Measurements from ENCODE around the gene TNS3.

Gene TNS3

DNA sequence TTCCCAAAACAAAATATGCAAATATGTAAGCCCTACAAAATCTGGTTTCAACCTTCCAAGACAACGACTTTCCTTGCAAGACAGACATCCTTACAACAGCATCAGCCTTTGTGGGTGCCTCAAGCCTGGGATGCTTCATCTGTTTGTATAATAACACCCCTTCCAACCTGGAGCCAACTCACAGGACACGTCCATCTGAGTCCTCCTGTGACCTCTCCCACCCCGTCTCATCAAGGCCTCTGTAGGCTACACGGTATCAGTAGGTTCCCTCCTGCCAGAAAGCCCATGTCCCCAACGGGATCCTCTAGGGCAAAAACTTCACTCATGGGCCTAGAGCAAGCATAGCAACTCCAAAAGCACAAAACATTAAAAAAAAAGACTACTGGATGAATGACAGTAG, 173.2 kb downstream of the TNS3 start:
- Histone ChIP-seq H3K4me1 (ENCODE audit: control insufficient read depth, low read length) (no peaks in the 10 kb centered on the region), H3K27ac (ENCODE audit: low read depth, low read length) (no peak overlapping the region), H3K9me2 (replicated peaks; ENCODE audit: control insufficient read depth, low read length) (no peaks in the 10 kb centered on the region), H3K4me3 (ENCODE audit: low read length) (no peak overlapping the region), H3K79me2 (ENCODE audit: control insufficient read depth, low read length) (no peaks in the 10 kb centered on the region), H3F3A (ENCODE audit: control insufficient read depth, insufficient read depth) (no peaks in the 10 kb centered on the region), H3K27me3 (ENCODE audit: control insufficient read depth, low read length) (no peaks in the 10 kb centered on the region), H3K36me3 (ENCODE audit: control insufficient read depth, low read length) (no peaks in the 10 kb centered on the region), H3K9me3 (ENCODE audit: control insufficient read depth, insufficient read depth, low read length) (no peaks in the 10 kb centered on the region), H3K4me2 (ENCODE audit: low read length) (no peak overlapping the region), H4K20me1 (ENCODE audit: control insufficient read depth, insufficient read depth, low read depth, low read length) (no peaks in the 10 kb centered on the region)
- TF ChIP-seq, protein P1, sequence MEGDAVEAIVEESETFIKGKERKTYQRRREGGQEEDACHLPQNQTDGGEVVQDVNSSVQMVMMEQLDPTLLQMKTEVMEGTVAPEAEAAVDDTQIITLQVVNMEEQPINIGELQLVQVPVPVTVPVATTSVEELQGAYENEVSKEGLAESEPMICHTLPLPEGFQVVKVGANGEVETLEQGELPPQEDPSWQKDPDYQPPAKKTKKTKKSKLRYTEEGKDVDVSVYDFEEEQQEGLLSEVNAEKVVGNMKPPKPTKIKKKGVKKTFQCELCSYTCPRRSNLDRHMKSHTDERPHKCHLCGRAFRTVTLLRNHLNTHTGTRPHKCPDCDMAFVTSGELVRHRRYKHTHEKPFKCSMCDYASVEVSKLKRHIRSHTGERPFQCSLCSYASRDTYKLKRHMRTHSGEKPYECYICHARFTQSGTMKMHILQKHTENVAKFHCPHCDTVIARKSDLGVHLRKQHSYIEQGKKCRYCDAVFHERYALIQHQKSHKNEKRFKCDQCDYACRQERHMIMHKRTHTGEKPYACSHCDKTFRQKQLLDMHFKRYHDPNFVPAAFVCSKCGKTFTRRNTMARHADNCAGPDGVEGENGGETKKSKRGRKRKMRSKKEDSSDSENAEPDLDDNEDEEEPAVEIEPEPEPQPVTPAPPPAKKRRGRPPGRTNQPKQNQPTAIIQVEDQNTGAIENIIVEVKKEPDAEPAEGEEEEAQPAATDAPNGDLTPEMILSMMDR (IDR thresholded peaks at IDR 0.05; ENCODE audit: low read depth, low read length, poor library complexity, severe bottlenecking), result no peak
- no peak for TF ChIP-seq EZH2phosphoT487 (IDR thresholded peaks at IDR 0.05; ENCODE audit: borderline replicate concordance, low read length)

DNA sequence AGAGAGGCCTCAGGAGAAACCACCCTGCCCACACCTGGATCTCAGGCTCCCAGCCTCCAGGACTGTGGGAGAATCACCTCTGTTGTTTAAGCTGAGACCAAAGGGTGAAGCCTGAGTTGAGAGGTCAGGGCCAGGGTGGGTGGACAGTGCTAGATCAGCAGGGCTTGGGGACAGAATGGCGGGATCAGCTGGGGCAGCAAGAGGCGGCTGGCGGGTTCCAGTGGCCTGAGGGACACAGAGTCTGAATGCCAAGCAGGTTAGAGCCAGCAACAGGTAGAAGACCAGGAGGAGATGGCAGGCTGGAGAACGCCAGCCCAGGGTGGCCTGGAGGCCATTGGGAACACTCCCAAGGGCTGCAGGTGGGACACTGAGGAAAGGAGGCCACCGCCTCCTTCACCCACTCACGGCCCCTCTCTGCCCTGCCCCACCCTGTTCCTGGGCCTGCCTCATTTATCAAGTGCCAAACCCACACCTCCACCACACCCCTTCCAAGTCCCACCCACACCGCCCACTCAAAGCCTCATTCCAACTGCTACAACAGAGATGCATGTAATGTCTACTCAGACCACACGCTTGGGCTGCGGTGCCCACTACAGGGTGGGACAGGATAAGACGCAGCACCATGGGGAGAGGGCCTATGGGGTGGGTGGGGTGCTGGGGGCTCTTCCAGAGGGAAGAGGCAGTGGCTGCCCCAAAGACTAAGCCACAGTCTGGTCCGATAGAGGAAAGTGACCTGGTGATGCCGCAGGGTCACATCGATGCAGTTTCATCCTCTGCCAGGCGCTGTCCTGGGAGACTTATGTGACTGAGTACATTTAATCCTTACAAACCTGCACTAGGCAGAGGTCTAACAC, 173.9 kb downstream of the TNS3 start:
- no peaks in the 10 kb centered on the region for H3K27me3 ChIP-seq (ENCODE audit: control insufficient read depth, low read length)
- H3K4me3 ChIP-seq (ENCODE audit: low read length), result no peak overlapping the region
- no peaks in the 10 kb centered on the region for H3K9me2 ChIP-seq (replicated peaks; ENCODE audit: control insufficient read depth, low read length)
- H4K20me1 ChIP-seq (ENCODE audit: control insufficient read depth, insufficient read depth, low read depth, low read length), result no peaks in the 10 kb centered on the region
- no peaks in the 10 kb centered on the region for H3K4me1 ChIP-seq (ENCODE audit: control insufficient read depth, low read length)
- no peaks in the 10 kb centered on the region for H3F3A ChIP-seq (ENCODE audit: control insufficient read depth, insufficient read depth)
- no peaks in the 10 kb centered on the region for H3K36me3 ChIP-seq (ENCODE audit: control insufficient read depth, low read length)
- H3K4me2 ChIP-seq (ENCODE audit: low read length), result no peak overlapping the region
- no peaks in the 10 kb centered on the region for H3K9me3 ChIP-seq (ENCODE audit: control insufficient read depth, insufficient read depth, low read length)
- TF ChIP-seq, protein P1 (IDR thresholded peaks at IDR 0.05; ENCODE audit: low read depth, low read length, poor library complexity, severe bottlenecking), result no peak
- no peak for TF ChIP-seq EZH2phosphoT487 (IDR thresholded peaks at IDR 0.05; ENCODE audit: borderline replicate concordance, low read length)
- H3K27ac ChIP-seq (ENCODE audit: low read depth, low read length), result no peak overlapping the region
- H3K79me2 ChIP-seq (ENCODE audit: control insufficient read depth, low read length), result no peaks in the 10 kb centered on the region

DNA sequence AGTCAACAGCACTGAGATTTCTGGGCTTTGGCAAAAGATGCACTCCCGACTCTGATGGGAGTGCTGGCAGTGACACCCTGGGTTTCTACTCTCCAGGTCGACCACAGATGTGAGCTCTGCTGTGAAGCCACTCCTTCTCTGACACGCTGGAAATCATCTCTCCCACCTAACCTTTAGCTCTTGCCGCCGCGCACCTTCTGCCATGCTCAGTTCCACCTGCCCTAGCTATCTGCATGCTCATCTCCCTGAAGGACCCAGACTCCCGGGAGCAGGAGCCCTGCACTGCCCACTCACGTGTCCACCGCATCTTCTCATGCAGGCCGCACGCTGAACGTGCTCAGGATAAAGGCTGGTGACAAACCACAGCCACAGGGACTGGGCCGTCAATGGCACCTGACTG, 174.8 kb downstream of the TNS3 start:
- Histone ChIP-seq H3K79me2 (ENCODE audit: control insufficient read depth, low read length) (no peaks in the 10 kb centered on the region), H3K9me3 (ENCODE audit: control insufficient read depth, insufficient read depth, low read length) (no peaks in the 10 kb centered on the region), H3F3A (ENCODE audit: control insufficient read depth, insufficient read depth) (no peaks in the 10 kb centered on the region), H3K4me3 (ENCODE audit: low read length) (no peak overlapping the region), H3K27ac (ENCODE audit: low read depth, low read length) (no peak overlapping the region), H3K9me2 (replicated peaks; ENCODE audit: control insufficient read depth, low read length) (no peaks in the 10 kb centered on the region), H3K4me1 (ENCODE audit: control insufficient read depth, low read length) (no peaks in the 10 kb centered on the region), H4K20me1 (ENCODE audit: control insufficient read depth, insufficient read depth, low read depth, low read length) (no peaks in the 10 kb centered on the region), H3K27me3 (ENCODE audit: control insufficient read depth, low read length) (no peaks in the 10 kb centered on the region), H3K4me2 (ENCODE audit: low read length) (no peak overlapping the region), H3K36me3 (ENCODE audit: control insufficient read depth, low read length) (no peaks in the 10 kb centered on the region)
- TF ChIP-seq EZH2phosphoT487 (IDR thresholded peaks at IDR 0.05; ENCODE audit: borderline replicate concordance, low read length), result no peak
- TF ChIP-seq, protein P1 (IDR thresholded peaks at IDR 0.05; ENCODE audit: low read depth, low read length, poor library complexity, severe bottlenecking), result no peak

Data from DOHH2 (cell line).